Activated T-cell treated with anti-CD3 and anti-CD28 coated beads, Interleukin-2, amount 50 U/mL, for 24 hours (primary cell): Measurements from ENCODE around the gene HIVEP3.

ENCODE experiments used
- DNase-seq: peaks from one replicate; pipeline ENCODE4 v3.0.0-alpha.2; 2020
- H3K27ac Mint-ChIP-seq: 2 replicates; pipeline ENCODE4 v1.8.0; 2020; ENCODE audit warnings: mild to moderate bottlenecking, mixed read lengths
- H3K27me3 Mint-ChIP-seq: 2 replicates; pipeline ENCODE4 v1.8.0; 2020; ENCODE audit warnings: mixed read lengths
- H3K36me3 Mint-ChIP-seq: 2 replicates; pipeline ENCODE4 v1.8.0; 2020; ENCODE audit warnings: low read depth, mixed read lengths
- H3K4me1 Mint-ChIP-seq: 2 replicates; pipeline ENCODE4 v1.8.0; 2020; ENCODE audit warnings: low read depth, mixed read lengths
- H3K4me3 Mint-ChIP-seq: 2 replicates; pipeline ENCODE4 v1.8.0; 2020; ENCODE audit warnings: mild to moderate bottlenecking, moderate library complexity, mixed read lengths
- H3K9me3 Mint-ChIP-seq: 2 replicates; pipeline ENCODE4 v1.8.0; 2020; ENCODE audit warnings: mixed read lengths

Gene HIVEP3

DNA sequence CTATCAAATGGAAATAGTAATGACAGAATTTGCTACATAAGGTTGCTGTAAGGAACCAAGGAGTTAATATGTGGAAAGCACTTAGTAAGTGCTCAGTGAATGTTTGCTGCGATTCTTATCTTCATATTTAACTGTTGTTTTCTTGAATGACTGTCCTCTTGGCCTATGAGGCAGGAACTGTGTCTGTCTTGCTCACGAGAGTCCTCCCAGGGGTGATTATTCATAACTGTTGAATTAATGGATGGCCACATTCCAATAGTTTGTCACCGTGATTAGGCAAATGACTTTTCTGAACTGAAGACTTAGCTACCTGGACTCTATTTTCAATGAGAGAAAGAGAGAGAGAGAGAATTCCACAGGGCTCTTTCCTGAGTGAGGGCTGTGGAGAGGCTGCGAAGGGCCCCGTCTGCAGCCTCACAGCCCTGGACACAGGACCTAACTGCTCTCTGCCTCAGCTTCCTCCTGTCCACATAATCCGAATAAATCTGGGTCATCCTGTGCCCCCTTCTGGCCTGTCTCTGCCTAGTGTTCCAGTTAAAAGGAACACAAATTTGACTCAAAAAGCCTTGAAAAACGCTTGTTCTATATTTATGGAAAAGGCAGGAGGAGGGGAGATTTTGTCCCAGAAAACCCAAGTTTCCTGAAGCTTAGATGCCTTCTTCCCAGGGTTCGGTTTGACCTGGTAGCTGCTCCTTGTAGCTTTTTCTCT, 442.7 kb downstream of the HIVEP3 start:
- H3K36me3 Mint-ChIP-seq = no peaks in the 10 kb centered on the region
- H3K4me3 Mint-ChIP-seq = no peak overlapping the region
- no peak for DNase-seq
- no peaks in the 10 kb centered on the region for H3K4me1 Mint-ChIP-seq
- H3K9me3 Mint-ChIP-seq = no peaks in the 10 kb centered on the region
- H3K27me3 Mint-ChIP-seq = peaks cover 2% of the 10 kb centered on the region
- H3K27ac Mint-ChIP-seq = no peak overlapping the region

- H3K4me3 Mint-ChIP-seq = no peak overlapping the region
- H3K9me3 Mint-ChIP-seq = no peaks in the 10 kb centered on the region
- DNase-seq = no peak
- H3K36me3 Mint-ChIP-seq = no peaks in the 10 kb centered on the region
- H3K27ac Mint-ChIP-seq = no peak overlapping the region
- H3K27me3 Mint-ChIP-seq = peaks cover 2% of the 10 kb centered on the region
- H3K4me1 Mint-ChIP-seq = no peaks in the 10 kb centered on the region
Measured at GRCh38 chr1:41475346-41475745, 443.4 kb downstream of the HIVEP3 start.

- no peak overlapping the region for H3K4me3 Mint-ChIP-seq
- no peaks in the 10 kb centered on the region for H3K36me3 Mint-ChIP-seq
- no peaks in the 10 kb centered on the region for H3K4me1 Mint-ChIP-seq
- H3K9me3 Mint-ChIP-seq = no peaks in the 10 kb centered on the region
- DNase-seq = no peak
- H3K27ac Mint-ChIP-seq = no peak overlapping the region
- H3K27me3 Mint-ChIP-seq = peaks cover under 1% of the 10 kb centered on the region
Measured at GRCh38 chr1:41474490-41475271, 444.0 kb downstream of the HIVEP3 start.

DNA sequence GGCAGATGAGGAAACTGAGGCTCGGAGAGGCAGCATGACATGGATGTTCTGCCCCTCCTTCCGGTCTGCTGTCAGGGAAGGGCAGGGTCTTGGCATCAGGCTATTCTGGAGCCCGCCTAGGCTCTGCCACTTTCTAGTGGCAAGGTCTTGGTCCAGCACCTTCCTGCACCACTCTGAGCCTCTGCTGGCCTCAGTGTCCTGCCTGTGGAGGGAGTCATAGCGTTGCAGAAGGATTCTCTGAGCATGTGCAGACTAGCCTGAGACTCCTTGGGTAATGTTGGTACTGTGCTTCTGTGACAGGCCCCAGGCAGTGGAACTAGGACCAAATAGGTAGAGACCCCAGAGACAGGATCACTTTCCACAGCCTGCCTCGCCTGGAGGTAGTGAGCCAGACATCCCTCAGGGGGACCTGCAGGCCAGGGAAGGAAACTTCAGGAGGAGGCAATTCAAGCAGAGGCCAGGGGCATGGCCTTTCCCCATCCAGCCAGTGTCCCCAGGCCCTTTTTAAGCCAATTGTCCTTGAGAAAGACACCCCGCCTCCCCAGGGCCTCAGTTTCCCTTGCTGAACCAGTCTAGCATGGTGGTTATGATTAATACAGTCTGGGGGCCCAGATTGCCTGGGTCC, 444.9 kb downstream of the HIVEP3 start:
- no peak for DNase-seq
- Mint-ChIP-seq H3K4me3 (no peak overlapping the region), H3K27ac (no peak overlapping the region), H3K9me3 (no peaks in the 10 kb centered on the region), H3K4me1 (no peaks in the 10 kb centered on the region), H3K27me3 (no peaks in the 10 kb centered on the region), H3K36me3 (no peaks in the 10 kb centered on the region)

- Mint-ChIP-seq H3K27me3 (no peaks in the 10 kb centered on the region), H3K4me3 (no peak overlapping the region), H3K9me3 (no peaks in the 10 kb centered on the region), H3K36me3 (no peaks in the 10 kb centered on the region), H3K27ac (no peak overlapping the region), H3K4me1 (no peaks in the 10 kb centered on the region)
- DNase-seq = no peak
Measured at GRCh38 chr1:41471658-41472057, 447.1 kb downstream of the HIVEP3 start.

DNA sequence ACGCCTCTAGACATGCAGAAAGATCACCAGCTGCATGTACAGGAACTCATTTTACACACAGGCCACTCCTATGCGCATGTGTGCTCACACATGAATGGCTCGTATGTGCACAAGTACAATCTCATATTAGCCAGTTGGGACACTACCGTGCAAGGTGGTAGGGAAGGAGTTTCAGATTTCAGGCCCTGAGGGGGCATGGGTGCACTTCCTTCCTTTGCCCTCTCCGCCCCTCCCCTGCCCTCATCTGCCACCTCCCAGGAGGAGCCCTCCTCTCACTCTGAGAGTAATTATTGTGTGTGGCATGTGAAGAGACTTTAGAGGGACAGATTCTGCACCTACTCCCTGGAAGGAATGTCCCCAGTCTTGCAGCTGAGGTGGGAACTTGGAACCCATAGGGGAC, 449.0 kb downstream of the HIVEP3 start:
- Mint-ChIP-seq H3K9me3 (no peaks in the 10 kb centered on the region), H3K27me3 (no peaks in the 10 kb centered on the region), H3K36me3 (no peaks in the 10 kb centered on the region), H3K27ac (no peak overlapping the region), H3K4me3 (no peak overlapping the region), H3K4me1 (no peaks in the 10 kb centered on the region)
- no peak for DNase-seq

GRCh38 chr1:41468122-41468762, 450.5 kb downstream of the HIVEP3 start:
- Mint-ChIP-seq H3K9me3 (no peaks in the 10 kb centered on the region), H3K4me3 (no peak overlapping the region), H3K27ac (no peak overlapping the region), H3K27me3 (no peaks in the 10 kb centered on the region), H3K4me1 (no peaks in the 10 kb centered on the region), H3K36me3 (no peaks in the 10 kb centered on the region)
- no peak for DNase-seq

DNA sequence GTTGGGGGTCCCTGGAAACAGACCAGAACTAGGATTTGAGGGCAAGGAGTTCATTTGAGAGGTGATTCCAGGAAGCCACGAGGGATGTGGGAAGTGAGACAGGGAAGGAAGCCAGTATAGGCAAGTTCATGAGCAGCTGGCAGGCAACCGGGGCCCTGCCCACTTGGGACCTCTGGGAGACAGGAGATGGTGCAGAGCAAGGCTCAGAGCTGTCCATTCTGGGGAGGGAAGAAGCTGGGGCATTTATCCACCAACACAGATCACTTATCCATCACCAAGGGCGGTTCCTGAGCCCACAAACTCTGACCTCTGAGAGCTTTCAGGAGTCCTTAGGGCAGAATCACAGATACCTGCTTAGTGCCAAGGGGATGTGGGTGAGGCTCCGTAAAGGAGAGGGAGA, 451.0 kb downstream of the HIVEP3 start:
- Mint-ChIP-seq H3K27me3 (no peaks in the 10 kb centered on the region), H3K36me3 (no peaks in the 10 kb centered on the region), H3K9me3 (no peaks in the 10 kb centered on the region), H3K4me3 (no peak overlapping the region), H3K4me1 (no peaks in the 10 kb centered on the region), H3K27ac (no peak overlapping the region)
- DNase-seq = no peak

DNA sequence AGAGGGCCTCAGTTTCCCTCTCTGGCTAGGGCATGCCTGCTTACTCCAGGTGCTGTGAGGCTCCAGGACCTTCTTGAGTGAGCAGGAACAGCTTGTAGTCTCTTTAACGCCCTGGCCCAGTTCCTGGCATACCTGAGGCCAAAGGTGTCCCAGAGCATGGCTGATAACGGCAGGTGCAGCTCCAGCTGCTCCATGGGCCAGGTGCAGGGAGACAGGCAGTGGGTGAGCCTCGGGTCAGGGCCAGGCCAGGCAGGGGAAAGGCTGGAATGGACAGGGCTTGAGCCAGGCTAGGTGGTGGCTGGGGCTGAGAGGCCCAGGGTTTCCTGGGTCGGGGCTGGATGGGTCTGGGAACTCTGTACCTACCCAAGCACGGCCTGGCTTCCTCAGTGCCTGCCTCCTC, 452.6 kb downstream of the HIVEP3 start:
- no peaks in the 10 kb centered on the region for H3K36me3 Mint-ChIP-seq
- no peaks in the 10 kb centered on the region for H3K27me3 Mint-ChIP-seq
- DNase-seq = no peak
- H3K27ac Mint-ChIP-seq = no peak overlapping the region
- no peaks in the 10 kb centered on the region for H3K4me1 Mint-ChIP-seq
- no peaks in the 10 kb centered on the region for H3K9me3 Mint-ChIP-seq
- H3K4me3 Mint-ChIP-seq = no peak overlapping the region

DNA sequence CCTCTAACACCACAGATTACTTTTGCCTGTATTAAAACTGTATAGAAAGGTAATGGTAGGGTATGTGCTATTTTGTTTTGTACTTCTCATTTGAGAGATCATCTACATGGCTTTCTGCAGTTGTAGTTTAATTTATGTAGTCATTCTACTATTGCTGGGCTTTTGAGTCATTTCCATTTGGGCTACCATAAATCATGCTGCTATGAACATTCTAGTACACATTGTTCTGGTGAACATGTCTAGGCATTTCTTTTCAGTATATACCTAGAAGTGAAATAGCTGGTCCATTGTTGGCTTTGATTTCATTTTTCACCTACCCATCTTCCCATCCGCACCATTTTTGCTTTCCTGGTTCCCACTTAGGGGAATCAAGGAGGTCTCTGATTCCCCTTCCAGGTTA, 453.0 kb downstream of the HIVEP3 start:
- Mint-ChIP-seq H3K4me3 (no peak overlapping the region), H3K27me3 (no peaks in the 10 kb centered on the region), H3K4me1 (no peaks in the 10 kb centered on the region), H3K36me3 (no peaks in the 10 kb centered on the region), H3K27ac (no peak overlapping the region), H3K9me3 (no peaks in the 10 kb centered on the region)
- no peak for DNase-seq

DNA sequence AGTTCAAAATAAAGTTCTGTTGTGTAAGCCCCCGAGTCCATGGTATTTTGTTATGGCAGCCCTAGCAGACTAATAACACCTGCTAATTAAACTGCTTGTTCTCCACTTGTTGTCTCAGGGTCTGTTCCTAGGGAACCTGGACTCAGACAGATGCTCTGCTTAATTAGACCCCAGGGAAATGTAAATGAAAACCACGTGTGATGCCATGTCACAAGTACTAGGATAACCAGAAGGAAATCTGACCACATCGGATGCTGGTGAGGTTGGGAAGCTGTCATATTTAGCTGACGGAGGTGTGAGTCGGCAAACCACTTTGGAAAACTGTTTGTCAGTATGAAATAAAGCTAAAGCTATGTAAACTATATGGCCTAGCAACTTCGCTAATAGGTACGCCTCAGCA, 453.8 kb downstream of the HIVEP3 start:
- Mint-ChIP-seq H3K36me3 (no peaks in the 10 kb centered on the region), H3K27me3 (no peaks in the 10 kb centered on the region), H3K4me3 (no peak overlapping the region), H3K27ac (no peak overlapping the region), H3K9me3 (no peaks in the 10 kb centered on the region), H3K4me1 (no peaks in the 10 kb centered on the region)
- DNase-seq = no peak

- H3K36me3 Mint-ChIP-seq = no peaks in the 10 kb centered on the region
- H3K4me1 Mint-ChIP-seq = no peaks in the 10 kb centered on the region
- H3K27ac Mint-ChIP-seq = no peak overlapping the region
- H3K4me3 Mint-ChIP-seq = no peak overlapping the region
- no peaks in the 10 kb centered on the region for H3K27me3 Mint-ChIP-seq
- H3K9me3 Mint-ChIP-seq = no peaks in the 10 kb centered on the region
- DNase-seq = no peak
Measured at GRCh38 chr1:41463516-41463915, 455.2 kb downstream of the HIVEP3 start.

DNA sequence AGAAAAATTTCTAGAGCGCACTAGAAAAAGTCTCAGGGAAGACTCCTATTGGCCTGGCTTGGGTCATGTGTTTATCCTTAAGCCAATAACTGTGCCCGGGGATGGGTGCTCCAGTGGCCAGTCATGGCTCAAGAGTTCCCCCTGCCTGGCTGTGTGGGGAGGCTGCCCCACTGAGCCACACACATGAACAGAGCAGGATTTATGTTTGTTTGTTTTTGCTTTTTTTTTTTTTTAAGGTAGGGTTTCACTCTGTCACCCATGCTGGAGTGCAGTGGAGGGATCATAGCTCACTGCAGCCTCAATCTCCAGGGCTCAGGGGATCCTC, 456.1 kb downstream of the HIVEP3 start:
- DNase-seq = no peak
- H3K27me3 Mint-ChIP-seq = no peaks in the 10 kb centered on the region
- H3K4me1 Mint-ChIP-seq = no peaks in the 10 kb centered on the region
- H3K4me3 Mint-ChIP-seq = no peak overlapping the region
- H3K9me3 Mint-ChIP-seq = no peaks in the 10 kb centered on the region
- no peaks in the 10 kb centered on the region for H3K36me3 Mint-ChIP-seq
- no peak overlapping the region for H3K27ac Mint-ChIP-seq

DNA sequence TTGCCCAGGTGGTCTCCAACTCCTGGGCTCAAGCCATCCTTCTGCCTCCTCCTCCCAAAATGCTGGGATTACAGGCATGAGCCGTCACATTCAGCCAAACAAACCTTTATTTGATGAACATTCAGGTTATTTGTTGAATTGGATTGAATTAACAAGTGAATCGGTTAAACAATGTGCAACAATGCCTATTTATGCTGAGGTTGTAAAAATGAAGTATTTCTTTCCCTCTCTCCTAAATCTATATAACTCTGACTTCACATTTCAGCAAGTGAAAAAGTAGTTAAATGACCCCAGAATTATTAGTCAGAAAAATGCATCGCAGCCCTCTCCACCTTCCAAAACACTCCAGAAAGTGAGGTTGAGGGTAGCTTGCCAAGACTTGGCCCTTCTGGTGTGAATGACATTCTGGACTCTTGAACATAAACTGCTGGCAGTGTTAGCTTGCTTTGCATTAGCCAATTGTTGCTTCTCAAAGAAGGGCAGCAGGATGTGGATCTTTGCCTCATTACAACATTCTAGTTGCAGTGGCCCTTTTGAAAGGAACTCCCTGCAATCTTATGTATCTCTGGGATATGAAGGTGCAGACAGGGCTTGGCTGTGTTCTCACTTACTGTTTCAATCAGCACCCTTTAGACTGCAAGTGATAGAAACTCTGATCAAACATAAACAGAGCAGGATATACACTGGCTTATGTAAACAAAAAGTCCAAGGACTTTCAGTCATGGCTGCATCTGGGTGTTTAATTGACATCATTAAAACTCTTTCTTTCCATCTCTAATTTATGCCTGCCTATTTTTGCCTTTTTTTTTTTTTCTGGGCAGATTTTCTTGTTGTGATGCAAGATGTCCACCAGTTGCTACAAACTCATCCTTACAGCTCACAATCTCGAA, 456.7 kb downstream of the HIVEP3 start:
- no peaks in the 10 kb centered on the region for H3K4me1 Mint-ChIP-seq
- no peaks in the 10 kb centered on the region for H3K36me3 Mint-ChIP-seq
- no peak overlapping the region for H3K27ac Mint-ChIP-seq
- H3K4me3 Mint-ChIP-seq = no peak overlapping the region
- no peaks in the 10 kb centered on the region for H3K27me3 Mint-ChIP-seq
- H3K9me3 Mint-ChIP-seq = no peaks in the 10 kb centered on the region
- no peak for DNase-seq
